Measurements from ENCODE around the gene BAHD1.

- TF ChIP-seq CTCF (IDR thresholded peaks at IDR 0.05) (no peak), POLR2AphosphoS5 (IDR thresholded peaks at IDR 0.05) (no peak)
Measured at GRCh38 chr15:40479024-40479423, 38.3 kb downstream of the BAHD1 start.
